ENCODE measurements around the gene LOXHD1.

The LOXHD1 gene

DNA sequence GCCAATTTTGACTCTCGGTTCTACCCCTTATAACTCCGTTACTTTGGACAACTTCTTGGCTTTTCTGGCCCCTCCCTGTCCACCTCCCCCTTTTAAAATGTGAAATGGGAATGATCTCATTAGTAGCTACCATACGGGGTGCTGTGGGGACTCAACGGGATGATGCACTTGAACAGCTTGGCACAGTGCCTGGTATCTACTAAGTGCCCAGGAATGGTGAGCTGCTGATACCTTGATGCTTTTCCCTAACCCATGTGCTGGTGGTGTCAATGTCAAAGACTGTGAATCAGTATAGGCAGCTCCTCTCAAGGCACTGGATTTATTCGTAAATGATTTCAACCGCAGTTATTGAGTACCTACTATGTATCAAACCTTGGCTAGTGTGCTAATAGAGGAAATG, 204.2 kb downstream of the LOXHD1 start:
- H3K4me3 ChIP-seq (ENCODE audit: control insufficient read depth, low read depth, low read length) = no peak overlapping the region
- no peak for DNase-seq (ENCODE audit: low read depth)
- TF ChIP-seq, protein P1, sequence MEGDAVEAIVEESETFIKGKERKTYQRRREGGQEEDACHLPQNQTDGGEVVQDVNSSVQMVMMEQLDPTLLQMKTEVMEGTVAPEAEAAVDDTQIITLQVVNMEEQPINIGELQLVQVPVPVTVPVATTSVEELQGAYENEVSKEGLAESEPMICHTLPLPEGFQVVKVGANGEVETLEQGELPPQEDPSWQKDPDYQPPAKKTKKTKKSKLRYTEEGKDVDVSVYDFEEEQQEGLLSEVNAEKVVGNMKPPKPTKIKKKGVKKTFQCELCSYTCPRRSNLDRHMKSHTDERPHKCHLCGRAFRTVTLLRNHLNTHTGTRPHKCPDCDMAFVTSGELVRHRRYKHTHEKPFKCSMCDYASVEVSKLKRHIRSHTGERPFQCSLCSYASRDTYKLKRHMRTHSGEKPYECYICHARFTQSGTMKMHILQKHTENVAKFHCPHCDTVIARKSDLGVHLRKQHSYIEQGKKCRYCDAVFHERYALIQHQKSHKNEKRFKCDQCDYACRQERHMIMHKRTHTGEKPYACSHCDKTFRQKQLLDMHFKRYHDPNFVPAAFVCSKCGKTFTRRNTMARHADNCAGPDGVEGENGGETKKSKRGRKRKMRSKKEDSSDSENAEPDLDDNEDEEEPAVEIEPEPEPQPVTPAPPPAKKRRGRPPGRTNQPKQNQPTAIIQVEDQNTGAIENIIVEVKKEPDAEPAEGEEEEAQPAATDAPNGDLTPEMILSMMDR (IDR thresholded peaks at IDR 0.05; ENCODE audit: control insufficient read depth, insufficient read depth, low read depth, low read length, missing control alignments) = no peak

DNA sequence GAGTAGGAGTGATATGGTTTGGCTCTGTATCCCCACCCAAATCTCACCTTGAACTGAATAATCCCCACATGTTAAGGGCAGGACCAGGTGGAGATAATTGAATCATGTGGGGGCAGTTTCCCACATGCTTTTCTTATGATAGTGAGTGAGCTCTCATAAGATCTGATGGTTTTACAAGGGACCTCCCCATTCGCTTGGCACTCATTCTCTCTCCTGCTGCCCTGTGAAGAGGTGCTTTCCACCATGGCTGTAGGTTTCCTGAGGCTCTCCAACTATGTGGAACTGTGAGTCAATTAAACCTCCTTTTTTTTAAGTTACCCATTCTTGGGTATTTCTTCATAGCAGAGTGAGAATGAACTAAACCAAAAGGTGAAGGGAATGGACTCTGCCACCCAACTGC, 207.5 kb downstream of the LOXHD1 start:
- H3K4me3 ChIP-seq (ENCODE audit: control insufficient read depth, low read depth, low read length) = no peak overlapping the region
- TF ChIP-seq, protein P1 (IDR thresholded peaks at IDR 0.05; ENCODE audit: control insufficient read depth, insufficient read depth, low read depth, low read length, missing control alignments) = no peak
- DNase-seq (ENCODE audit: low read depth) = no peak

DNA sequence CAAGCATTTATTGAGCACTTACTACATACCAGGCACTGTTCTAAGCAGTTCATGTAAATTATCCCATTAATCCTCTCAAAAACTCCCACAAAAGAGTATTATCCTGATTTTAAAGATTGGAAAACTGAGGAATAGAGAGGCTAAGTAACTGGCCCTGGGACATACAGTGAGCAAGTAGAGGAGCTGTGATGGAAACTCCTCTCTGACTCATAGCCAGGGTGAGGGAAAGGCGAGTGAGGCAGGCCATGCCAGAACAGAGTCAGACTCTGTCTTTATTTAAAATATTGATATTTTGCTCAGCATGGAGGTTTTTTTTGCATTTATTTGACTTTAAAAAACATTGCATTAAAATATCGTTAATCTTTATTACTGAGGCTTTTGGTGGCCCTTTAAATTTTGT, 208.0 kb downstream of the LOXHD1 start:
- no peak overlapping the region for H3K4me3 ChIP-seq (ENCODE audit: control insufficient read depth, low read depth, low read length)
- TF ChIP-seq, protein P1 (IDR thresholded peaks at IDR 0.05; ENCODE audit: control insufficient read depth, insufficient read depth, low read depth, low read length, missing control alignments) = no peak
- DNase-seq (ENCODE audit: low read depth) = no peak

GRCh38 chr18:46448347-46448746, 208.7 kb downstream of the LOXHD1 start:
- H3K4me3 ChIP-seq (ENCODE audit: control insufficient read depth, low read depth, low read length) = no peak overlapping the region
- no peak for DNase-seq (ENCODE audit: low read depth)
- TF ChIP-seq, protein P1 (IDR thresholded peaks at IDR 0.05; ENCODE audit: control insufficient read depth, insufficient read depth, low read depth, low read length, missing control alignments) = no peak

DNA sequence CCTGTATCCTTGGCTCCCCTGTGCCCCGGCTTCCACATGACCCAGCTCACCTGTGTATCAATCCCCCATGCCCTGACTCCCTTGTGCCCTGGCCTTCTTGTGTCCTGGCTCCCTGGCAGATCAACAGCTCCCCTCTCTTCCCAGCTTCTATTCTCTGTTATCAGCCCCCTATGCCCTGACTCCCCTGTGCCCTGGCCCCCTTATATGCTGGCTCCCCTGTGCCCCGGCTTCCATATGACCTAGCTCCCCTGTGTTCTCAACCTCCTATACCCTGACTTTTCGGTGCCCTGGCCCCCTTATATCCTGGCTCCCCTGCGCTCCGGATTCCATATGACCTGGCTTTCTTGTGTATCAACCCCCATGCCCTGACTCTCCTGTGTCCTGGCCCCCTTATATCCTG, 209.2 kb downstream of the LOXHD1 start:
- TF ChIP-seq, protein P1 (IDR thresholded peaks at IDR 0.05; ENCODE audit: control insufficient read depth, insufficient read depth, low read depth, low read length, missing control alignments) = no peak

DNA sequence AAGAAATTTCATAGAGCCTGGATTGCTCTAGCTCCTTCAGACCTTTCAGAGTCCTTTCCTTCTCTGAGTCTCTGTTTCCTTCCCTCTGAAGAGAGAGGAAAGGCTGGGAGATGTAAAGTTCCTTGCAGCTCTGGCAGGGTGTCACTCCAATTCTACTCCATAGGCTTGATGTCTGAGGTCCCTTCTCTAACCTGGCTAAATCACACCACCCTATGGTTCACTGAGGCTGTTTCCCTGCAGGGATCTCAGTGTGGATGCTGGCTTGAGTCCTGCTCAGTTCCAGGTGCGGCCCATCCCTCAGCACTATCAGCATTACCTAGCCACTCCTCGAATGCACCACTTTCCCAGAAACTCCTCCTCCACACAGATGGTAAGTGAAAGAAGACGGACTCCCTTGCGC, 209.7 kb downstream of the LOXHD1 start:
- H3K4me3 ChIP-seq (ENCODE audit: control insufficient read depth, low read depth, low read length) = no peak overlapping the region
- TF ChIP-seq, protein P1 (IDR thresholded peaks at IDR 0.05; ENCODE audit: control insufficient read depth, insufficient read depth, low read depth, low read length, missing control alignments) = no peak
- DNase-seq (ENCODE audit: low read depth) = no peak

More for the DNA sequence above, 209.2 kb downstream of the LOXHD1 start:
- no peak overlapping the region for H3K4me3 ChIP-seq (ENCODE audit: control insufficient read depth, low read depth, low read length)
- DNase-seq (ENCODE audit: low read depth) = no peak
